Renal cortical epithelial cell (primary cell): ENCODE data around the gene TUBA4A. TPM values are rescaled to one million over a fixed set of nuclear protein-coding genes. Genes with fewer than 3 reads are reported as not detected.

Experiments
- DNase-seq: peaks from one replicate; pipeline ENCODE4 v3.0.0-alpha.2; 2011; ENCODE audit warnings: low read depth
- total RNA-seq: library from RNA; depleted of rRNA; stranded (reverse); fragments of >200 nt; gene quantifications from 2 replicates; pipeline ENCODE4 v1.2.3, GENCODE V29; 2014

The TUBA4A gene
- total RNA-seq, 1 donor from 2014 or later = 70.9 TPM

DNA sequence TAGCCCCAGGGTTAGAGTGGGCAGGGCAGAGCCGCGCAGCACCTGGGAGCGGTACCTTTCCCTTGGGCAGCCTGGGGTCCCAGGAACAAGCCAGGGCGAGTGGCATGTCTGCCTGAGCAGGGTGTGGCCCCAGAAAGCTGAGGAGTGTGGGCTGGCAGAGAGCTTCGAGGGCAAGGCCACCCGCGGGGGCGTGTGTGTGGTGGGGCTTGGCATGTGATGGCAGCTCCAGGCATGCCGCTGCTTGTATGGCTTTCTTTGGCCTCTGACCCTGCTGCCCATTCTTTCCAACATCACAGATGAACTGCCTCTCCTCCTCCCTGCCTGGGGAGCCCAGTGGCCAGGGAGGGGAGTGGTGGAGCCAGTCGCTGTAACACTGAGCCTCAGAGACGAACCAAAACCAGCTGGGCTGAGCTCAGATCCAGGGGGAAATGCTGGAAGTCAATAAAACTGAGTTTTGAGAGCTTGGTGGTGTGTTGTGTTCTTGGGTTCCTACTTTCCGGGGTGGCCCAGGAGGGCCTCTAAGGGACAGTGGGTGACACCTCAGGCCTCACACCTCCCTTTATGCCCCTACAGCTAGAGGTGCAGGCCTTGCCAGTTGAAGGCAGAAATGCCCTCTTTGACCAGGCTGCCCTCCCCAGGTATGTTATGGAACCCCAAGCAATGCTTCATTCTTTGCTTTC lies 32.9 kb upstream of the TUBA4A start:
- peak; percentile 30 for DNase-seq

DNA sequence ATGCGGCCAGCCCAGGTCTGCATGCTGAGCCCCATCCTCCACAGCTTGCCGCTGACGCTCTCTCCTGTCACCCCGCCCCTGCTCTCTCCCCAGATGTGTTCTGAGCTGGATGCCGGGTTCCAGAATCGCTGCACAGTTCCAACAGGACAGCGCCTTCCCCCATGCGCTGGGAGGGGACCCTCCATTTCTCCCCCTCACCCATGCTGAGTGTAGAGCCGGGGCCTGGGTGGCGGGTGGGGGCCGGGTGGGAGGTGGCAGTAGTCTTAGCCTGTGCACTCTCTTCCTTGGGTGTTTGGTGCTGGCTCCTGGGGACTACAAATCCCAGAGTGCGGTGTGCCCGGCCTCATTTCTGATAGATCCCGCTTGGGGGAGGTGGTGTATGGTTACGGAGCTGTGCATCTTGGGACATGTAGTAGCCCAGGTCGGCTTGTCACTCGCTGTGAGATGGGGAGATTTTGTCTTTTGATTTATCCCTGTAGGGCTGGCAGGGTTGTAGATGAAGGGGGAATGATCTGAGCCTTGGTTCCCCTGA lies 32.2 kb upstream of the TUBA4A start:
- DNase-seq = no peak

DNA sequence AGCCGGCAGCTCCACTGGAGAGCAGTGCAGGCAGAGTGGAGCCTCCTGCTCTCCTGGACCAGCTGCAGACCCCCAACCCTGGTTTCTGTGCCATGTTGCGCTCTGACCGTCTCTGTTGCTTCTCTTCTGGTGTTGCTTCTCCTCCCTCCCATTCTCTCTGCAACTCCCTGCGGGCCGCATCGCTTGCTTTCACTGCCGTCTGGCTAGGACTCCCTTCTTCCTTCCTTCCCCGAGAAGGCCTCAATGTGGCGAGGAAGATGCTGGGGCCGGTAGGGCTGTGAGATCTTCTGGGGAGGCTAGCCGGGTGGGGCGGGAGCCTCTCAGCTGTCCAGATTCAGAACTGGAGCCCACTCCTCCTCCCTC lies 31.6 kb upstream of the TUBA4A start:
- no peak for DNase-seq

DNA sequence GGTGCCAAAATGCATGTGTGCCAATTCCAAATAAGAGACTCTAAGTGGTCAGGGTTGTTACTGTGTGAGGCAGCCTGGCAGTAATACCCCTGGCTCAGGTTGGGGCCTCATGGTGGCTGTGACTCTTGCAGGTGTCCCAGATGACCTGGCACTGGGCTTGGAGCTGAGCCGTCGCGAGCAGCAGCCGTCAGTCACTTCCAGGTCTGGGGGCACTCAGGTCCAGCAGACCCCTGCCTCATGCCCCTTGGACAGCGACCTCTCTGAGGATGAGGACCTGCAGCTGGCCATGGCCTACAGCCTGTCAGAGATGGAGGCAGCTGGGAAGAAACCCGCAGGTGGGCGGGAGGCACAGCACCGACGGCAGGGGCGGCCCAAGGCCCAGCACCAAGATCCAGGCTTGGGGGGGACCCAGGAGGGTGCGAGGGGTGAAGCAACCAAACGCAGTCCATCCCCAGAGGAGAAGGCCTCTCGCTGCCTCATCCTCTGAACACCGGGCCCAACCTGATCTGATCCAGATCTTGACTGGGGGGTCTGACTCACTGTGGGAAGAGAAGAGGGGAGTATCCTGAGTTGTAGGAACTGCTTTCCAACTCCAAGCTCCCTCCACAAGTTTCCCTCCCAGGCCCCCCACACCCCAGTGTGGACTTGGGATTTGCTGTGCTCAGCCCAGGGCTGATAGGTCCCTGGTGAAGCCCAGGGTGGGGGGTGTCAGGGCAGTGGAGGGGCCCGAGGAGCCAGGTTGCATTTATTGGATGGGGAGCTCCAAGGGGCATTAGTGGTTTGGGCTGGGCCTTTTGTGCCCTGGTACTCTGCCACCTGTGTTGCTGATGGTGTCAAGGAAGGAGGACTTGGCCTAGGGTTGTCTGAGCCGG lies 31.0 kb upstream of the TUBA4A start:
- no peak for DNase-seq

DNA sequence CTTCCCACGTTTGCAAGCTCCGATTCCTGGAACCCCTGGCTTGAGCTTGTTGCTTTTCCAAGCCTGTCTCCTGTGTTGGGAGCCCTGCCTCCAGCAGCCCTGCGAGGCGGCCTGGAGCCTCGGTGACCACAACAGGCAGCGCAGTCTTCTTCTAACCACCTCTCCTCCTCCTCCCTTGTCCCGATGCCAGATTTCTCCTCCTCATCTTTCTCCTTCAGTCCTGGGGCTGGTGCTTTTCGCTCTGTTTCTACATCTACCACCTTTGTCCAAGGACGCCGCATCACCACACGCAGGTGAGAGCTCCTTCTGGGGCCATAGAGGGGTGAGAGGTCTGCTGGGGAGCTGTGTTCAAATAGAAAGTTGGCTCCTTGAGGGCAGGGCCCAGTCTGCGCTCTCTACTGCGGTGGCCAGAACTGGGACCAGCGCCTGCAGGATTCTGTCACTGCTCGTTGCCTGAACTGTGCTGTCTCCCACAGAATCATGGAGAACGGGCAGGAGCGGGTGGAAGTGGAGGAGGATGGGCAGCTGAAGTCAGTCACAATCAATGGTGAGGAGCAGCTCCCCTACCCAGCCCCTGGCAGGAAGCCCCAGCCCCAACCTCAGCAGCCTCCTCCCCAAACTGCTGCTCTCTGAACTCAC lies 29.3 kb upstream of the TUBA4A start:
- no peak for DNase-seq

DNA sequence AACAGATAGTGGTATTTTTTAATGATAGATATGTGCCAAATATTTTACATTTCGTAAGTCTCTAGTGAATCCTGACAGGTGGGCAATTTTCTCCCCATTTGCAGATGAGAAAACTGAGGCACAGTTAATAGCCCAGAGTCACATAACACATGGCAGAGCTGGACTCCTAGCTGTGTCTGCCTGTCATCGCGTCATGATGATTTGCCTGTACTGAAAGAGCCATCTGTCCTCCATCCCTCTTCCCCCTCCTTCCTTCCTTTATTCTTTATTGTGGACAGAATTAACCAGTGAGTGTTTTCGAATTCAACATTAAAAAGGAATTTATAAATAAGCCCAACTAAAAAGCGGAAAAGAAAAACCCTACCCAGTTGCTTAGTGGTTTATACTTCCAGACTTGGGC lies 28.7 kb upstream of the TUBA4A start:
- no peak for DNase-seq

DNA sequence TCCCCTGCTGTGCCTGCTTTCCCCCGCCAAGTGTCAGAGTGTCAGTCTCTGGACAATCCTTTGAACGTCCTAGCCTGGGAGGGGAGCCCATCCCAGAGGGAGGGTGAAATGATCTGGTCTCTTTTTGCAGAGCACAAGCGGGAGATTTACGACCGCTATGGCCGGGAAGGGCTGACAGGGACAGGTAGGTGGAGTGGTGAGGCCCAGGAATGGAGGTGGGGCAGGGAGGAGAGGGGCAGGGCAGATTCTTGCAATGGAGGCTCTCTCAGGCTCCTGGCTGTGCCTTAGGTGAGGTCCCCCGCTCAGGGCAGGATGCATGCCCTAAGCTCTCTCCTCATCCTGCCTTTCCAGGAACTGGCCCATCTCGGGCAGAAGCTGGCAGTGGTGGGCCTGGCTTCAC lies 27.9 kb upstream of the TUBA4A start:
- DNase-seq = no peak

DNA sequence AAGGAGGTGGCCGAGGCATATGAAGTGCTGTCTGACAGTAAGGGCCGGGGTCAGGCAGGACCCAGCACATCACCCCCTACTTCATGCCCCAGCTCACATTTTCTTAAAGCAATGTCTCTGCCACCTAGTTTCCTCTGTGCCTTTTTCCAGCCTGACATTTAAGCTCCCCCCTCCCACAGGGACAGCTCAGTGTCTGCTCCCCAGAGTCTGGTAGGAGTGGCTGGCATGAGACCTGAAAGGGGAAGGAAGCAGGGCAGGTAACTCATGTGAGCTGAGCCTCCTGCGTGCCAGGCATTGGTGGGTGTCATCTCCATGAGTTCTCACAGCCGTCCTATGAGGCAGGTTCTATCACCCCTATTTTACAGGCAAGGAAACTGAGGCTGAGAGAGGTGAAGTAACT lies 26.9 kb upstream of the TUBA4A start:
- no peak for DNase-seq

DNA sequence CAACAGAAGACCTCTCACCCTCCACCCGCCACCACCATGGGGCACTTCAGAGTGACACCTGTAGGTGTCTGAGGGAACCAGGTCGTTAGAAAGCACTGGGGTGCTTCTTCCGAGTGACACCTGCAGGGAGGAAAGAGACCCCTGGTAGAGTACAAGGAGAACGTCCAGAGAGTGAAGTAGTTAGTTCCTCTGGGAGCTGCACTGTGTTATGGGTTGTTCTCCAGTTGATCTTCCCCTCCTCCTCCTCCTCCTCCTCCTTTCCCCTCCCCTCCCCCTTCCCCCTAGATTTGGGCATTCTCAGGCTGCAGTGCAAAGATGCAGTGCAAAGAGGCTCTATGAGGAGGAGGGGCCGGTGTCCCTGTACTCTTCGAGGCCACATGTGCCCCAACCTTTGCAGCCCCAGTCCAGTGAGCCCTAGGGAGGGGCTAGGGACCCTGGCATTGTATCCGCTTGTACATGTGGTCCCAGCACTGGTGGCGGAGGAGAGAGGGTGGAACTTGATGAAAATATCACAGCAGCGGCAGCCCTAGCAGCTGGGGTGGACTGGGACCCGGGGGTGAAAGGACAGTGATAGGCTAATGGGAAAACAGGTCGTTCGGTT lies 26.3 kb upstream of the TUBA4A start:
- no peak for DNase-seq

DNA sequence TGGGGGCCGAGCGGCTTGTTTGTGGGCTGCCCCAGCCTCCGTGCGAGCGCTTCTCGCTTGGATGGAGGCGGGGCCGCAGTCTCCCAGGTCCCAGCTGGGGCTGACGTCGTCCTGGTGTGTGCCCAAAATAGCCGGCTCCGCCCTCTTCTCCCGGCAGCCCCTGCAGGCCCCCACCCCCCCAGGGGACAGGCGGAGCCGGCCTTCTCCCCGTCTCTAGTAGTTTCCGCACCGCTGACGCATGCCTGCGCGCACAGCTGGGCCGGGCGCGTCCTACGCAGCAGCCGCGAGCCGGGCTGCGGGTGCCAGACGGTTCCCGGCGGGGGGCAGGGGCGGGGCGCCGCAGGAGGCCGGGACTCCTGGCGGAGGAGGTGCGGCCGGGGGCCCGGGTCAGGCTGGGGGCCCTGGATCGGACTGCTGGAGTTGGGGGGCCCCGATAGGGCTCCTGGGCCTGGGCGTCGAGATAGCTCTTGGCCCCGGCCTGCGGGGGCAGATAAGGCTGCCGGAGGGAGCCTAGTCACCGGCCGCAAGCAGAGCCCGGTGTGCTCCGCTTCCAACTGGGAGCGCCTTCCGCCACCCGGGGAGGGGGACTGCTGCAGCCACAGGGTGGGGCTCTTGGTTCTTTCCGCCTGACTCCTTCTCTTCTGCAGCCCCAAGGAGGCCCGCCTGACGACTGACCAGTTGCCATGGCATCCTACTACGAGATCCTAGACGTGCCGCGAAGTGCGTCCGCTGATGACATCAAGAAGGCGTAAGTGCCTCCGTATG lies 25.6 kb upstream of the TUBA4A start, which contains the start of gene DNAJB2:
TSS of gene DNAJB2 (plus strand) at position 216 of the 765 bp plus-strand sequence. CDS start at position 684, 468 bp downstream.
- peak; percentile 96 for DNase-seq

DNA sequence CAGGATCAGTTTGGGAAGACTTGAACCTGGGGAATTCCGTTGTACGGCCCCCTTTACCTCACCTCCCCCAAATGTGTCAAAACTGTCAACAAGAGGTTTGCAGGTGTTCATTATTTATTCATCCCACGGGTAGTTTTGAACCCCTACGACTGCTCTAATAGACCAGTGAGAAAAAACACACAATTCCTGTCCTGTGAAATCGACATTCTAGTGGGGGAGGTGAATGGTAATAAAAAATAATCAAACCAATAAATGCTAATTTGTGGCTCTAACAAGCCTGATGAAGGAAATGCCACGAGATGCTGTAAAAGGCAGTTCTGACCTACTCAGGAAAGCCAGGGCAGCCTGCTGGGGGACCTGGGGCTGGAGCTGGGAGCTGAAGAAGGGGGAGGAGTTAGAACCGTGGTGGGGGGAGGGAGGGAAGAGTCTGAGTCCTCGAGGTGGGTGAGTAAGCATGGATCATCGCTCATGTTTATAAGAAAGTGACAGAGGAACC lies 25.0 kb upstream of the TUBA4A start:
- DNase-seq = peak; percentile 23

DNA sequence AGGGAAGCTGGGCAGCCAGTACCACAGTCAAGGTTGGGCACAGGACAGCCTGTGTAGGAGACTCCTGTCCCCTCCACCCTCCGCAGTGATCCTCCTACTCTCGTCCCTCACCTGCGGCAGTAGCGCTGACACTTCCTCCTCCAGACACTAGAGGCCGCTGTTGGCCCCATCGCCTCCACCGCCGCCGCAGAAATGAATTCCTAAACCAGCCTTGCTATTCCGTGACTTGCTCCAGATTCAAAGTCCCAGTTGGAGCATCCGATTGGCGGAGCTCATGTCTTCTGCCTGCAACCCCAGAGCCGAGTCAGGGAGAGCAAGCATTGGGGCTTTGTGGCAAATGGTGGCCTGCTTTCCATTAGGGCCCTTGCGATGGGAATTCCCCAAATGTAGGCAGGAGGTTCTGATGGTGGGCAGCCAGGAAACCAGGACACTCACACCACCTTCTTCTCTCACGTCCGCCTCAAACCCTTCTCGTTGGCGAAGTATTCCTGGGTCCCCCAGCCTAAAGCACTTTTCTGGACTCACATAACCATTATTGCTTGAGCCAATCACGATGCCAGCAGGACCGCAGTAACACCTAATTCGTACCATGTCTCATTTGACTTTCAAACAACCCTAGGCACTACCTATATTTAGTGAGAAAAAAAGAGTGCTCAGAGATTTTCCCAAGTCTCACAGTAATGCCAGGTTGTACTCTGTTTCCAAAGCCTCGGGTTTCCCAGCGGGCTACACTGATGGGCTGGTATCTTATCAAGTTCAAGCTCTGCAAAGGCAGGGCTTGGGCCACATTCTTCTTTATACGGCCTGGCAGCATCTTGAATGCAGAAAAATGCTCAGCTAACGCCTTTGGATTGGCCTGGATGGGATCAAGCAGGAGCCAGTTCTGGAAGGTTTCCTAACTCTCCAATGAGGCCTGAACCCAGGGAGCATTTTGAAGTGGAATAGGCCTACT lies 24.3 kb upstream of the TUBA4A start:
- peak; percentile 56 for DNase-seq

DNA sequence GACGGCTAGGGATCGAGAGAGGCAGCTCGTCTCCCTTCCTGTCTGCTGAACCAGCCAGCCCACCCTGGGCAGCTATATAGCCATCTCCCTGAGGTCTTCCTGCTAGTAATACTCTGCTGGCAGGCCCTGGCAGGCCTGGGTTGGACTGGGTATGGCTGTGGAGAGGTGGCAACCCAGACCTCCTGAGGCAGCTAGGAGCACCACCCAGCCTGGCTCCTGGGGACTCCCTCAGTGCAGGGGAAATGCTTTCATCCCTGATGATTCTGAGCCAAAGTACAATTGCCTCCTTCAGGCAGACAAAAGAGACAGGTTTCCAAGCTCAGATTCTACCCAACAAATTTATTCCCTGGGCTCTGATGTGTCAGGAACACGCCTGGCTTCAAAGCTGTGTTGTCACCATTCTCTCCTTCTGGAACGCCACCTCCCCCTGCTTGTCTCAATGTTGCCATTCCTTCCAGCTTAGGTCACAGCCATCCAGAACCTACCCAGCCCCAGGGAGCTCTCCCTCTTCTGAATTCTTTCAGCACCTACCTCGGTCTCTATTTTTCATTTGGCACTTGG lies 20.7 kb upstream of the TUBA4A start:
- peak; percentile 92 for DNase-seq

DNA sequence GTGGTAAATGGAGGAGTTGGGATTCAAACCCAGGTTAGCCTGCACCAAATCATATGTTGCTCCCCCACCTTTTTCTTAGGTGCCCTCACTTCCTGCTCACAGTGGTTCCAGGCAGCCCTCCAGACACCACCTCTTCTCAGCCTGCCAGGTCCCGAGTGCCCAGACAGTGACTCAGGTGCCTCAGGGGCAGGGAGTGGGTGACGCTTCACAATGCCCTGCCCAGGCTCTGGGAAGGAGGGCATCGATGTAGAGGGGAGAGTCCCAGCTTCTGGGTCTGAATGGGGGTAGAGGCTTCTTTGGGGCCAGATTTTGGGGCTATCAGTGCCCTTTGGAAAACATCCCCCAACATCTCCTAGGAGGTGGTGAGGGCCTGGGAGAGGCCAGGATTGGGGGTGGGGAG lies 20.2 kb upstream of the TUBA4A start:
- peak; percentile 85 for DNase-seq

DNA sequence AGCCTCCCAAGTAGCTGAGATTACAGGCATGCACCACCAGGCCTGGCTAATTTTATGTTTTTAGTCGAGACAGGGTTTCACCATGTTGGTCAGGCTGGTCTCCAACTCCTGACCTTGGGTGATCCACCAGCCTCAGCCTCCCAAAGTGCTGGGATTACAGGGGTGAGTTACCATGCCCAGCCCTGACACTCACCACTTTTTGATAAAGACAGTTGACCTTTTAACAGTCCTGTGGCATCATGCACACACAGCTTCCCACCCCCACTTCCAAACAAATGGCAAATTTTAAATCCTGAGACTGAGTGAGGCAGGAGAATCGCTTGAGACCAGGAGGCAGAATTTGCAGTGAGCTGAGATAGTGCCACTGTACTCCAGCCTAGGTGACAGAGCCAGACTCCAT lies 19.3 kb upstream of the TUBA4A start:
- DNase-seq = peak; percentile 55

DNA sequence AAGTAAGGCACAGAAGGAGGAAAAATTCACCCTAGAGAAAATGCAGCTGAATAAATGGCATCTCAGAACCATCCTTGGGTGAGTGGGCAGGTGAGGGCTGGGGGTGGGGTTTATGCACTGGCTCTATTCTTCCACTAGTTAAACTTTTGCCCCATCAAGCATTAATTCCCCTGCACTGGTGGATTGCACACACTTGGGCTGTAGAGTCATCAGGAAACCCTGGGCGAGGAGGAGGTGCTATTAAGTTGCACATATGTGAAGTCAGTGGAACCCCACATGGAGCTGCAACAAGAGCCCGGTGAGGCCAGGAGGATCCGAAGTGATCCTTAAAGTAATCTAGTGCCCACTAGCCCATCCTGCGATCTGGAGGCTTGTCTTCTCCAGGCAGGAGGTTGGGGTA lies 18.6 kb upstream of the TUBA4A start:
- DNase-seq = peak; percentile 79

DNA sequence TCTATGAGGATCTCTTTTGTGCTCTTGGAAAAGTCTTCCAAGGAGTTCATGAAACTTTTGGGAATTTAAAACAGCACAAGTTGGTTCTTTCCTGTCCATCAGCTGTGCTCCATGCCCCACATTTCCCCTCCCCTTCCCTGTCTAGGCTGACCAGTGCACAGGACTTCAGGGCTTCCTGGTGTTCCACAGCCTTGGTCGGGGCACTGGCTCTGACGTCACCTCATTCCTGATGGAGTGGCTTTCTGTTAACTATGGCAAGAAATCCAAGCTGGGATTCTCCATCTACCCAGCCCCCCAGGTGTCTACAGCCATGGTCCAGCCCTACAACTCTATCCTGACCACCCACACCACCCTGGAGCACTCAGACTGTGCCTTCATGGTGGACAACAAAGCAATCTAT lies 17.3 kb upstream of the TUBA4A start:
- DNase-seq = no peak

DNA sequence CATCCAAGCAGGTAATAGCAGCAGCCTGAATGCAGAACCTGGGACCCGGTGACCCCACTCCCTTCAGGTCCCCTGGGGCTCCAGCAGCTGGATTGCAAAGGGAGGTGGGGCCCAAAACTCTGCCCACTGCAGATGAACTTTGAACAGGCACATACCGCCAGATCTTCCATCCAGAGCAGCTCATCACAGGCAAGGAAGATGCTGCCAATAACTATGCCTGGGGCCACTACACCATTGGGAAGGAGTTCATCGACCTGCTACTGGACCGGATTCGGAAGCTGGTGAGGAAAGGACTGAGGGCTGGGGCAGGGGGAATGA lies 16.3 kb upstream of the TUBA4A start:
- no peak for DNase-seq

DNA sequence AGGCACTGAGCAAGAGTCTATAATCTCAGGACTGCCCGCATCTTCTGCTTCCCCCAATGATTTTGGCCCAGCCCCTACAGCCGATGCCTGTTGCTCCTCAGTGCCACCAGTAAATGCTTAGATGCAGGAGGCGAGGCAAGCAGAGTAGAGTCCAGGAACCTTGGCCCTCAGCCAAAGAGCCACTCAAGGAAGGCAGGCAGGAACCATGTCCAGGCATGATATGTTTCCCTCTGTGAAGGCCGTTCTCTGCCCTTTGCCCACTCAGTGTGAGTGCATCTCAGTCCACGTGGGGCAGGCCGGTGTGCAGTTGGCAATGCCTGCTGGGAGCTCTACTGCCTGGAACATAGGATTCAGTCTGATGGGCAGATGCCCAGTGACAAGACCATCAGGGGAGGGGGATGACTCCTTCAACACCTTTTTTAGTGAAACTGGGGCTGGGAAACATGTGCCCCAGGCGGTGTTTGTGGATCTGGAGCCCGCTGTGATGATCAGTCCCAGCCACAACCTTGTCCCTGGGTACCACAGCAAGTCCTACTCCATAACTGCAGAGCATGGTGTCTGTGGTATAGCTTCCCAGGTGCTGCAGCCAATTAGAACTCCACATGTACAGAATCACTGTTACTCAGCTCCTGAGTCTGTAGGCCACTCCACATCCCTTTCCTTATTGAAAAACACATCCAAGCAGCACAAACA lies 15.8 kb upstream of the TUBA4A start:
- DNase-seq = peak; percentile 77
